Osteoblast (primary cell): ENCODE data around the gene ISY1. TPM values are rescaled to one million over a fixed set of nuclear protein-coding genes. Genes with fewer than 3 reads are reported as not detected.

Experiments
- DNase-seq: peaks from one replicate; pipeline ENCODE4 v3.0.0; 2011; ENCODE audit warnings: low spot score, mixed read lengths; ENCODE audit not compliant: insufficient read length; ENCODE audit errors: missing footprints
- H2AFZ ChIP-seq: 2 replicates; pipeline ENCODE4 v1.6.0; 2011; ENCODE audit warnings: mild to moderate bottlenecking, low read length
- H3K27ac ChIP-seq: 2 replicates; pipeline ENCODE4 v1.5.1; 2011; ENCODE audit warnings: mild to moderate bottlenecking, low read depth, low read length, moderate library complexity
- H3K27me3 ChIP-seq: 2 replicates; pipeline ENCODE4 v1.6.0; 2012; ENCODE audit warnings: mild to moderate bottlenecking, control low read depth, inconsistent platforms, low read length, moderate library complexity; ENCODE audit not compliant: insufficient read depth
- H3K36me3 ChIP-seq: 2 replicates; pipeline ENCODE4 v1.5.1; 2011; ENCODE audit warnings: mild to moderate bottlenecking, low read length, control low read depth, moderate library complexity; ENCODE audit not compliant: insufficient read depth
- H3K4me1 ChIP-seq: 2 replicates; pipeline ENCODE4 v1.5.1; 2011; ENCODE audit warnings: mild to moderate bottlenecking, low read length, control low read depth, moderate library complexity; ENCODE audit not compliant: insufficient read depth
- H3K4me2 ChIP-seq: 2 replicates; pipeline ENCODE4 v1.6.0; 2011; ENCODE audit warnings: mild to moderate bottlenecking, low read length; ENCODE audit not compliant: insufficient read depth
- H3K4me3 ChIP-seq: fragments of 200-600 bp; sonication (generic); 3 replicates; pipeline ENCODE4 v1.5.1; 2012; ENCODE audit warnings: mild to moderate bottlenecking, low read length, inconsistent platforms; ENCODE audit not compliant: insufficient read depth
- H3K79me2 ChIP-seq: 2 replicates; pipeline ENCODE4 v1.6.0; 2012; ENCODE audit warnings: mild to moderate bottlenecking, low read length, control low read depth, inconsistent platforms; ENCODE audit not compliant: insufficient read depth
- H3K9me3 ChIP-seq: 2 replicates; pipeline ENCODE4 v1.5.1; 2011; ENCODE audit warnings: low read depth, low read length, control low read depth
- H4K20me1 ChIP-seq: 2 replicates; pipeline ENCODE4 v1.6.0; 2012; ENCODE audit warnings: mild to moderate bottlenecking, low read length, control low read depth; ENCODE audit not compliant: insufficient read depth
- CTCF ChIP-seq: IDR thresholded peaks from 2 replicates; pipeline ENCODE4 v1.5.1; 2011; ENCODE audit warnings: mild to moderate bottlenecking, low read depth, low read length, moderate library complexity; ENCODE audit errors: extremely low read depth
- total RNA-seq: library from RNA; depleted of rRNA; stranded (reverse); fragments of >200 nt; gene quantifications from 2 replicates; pipeline ENCODE4 v1.2.3, GENCODE V29; 2012

ISY1 gene
- total RNA-seq, 1 donor = 29.0 TPM

GRCh38 chr3:129104498-129105079, 56.3 kb downstream of the ISY1 start:
- DNase-seq = no peak
- peaks cover 3% of the 10 kb centered on the region for H3K36me3 ChIP-seq
- no peaks in the 10 kb centered on the region for H3K27me3 ChIP-seq
- no peak overlapping the region for H3K27ac ChIP-seq
- H3K4me3 ChIP-seq = no peak overlapping the region
- H3K79me2 ChIP-seq = peaks cover 73% of the 10 kb centered on the region
- no peak overlapping the region for H3K4me2 ChIP-seq
- H3K9me3 ChIP-seq = no peaks in the 10 kb centered on the region
- peaks cover 66% of the 10 kb centered on the region for H4K20me1 ChIP-seq
- H2AFZ ChIP-seq = no peak overlapping the region
- TF ChIP-seq CTCF = no peak
- no peaks in the 10 kb centered on the region for H3K4me1 ChIP-seq

DNA sequence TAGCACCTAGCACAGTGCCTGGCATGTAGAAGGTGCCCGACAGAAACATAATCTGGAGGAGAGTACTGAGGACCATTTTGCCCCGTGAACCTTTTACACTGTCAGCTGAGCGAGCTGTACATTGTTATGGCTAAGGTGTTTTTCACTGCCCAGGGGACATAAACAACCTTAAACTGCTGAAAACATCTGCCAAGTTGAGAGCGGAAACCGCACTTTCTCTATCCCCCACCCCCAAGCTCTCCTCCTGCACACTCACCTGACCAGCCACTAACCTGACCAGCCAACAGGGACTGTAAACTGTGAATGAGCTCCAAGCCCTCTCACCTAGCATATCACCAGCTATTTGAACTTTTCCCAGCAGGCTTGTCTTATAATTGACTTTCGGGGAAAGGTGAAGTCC, 56.8 kb downstream of the ISY1 start:
- H3K79me2 ChIP-seq = peaks cover 73% of the 10 kb centered on the region
- peaks cover 66% of the 10 kb centered on the region for H4K20me1 ChIP-seq
- no peak for TF ChIP-seq CTCF

GRCh38 chr3:129103296-129103695, 57.6 kb downstream of the ISY1 start:
- H3K4me3 ChIP-seq = no peak overlapping the region
- peaks cover 63% of the 10 kb centered on the region for H4K20me1 ChIP-seq
- no peak for DNase-seq
- no peaks in the 10 kb centered on the region for H3K27me3 ChIP-seq
- no peak overlapping the region for H3K4me2 ChIP-seq
- no peak overlapping the region for H2AFZ ChIP-seq
- no peak for TF ChIP-seq CTCF
- no peak overlapping the region for H3K27ac ChIP-seq
- peaks cover 69% of the 10 kb centered on the region for H3K79me2 ChIP-seq
- peaks cover 3% of the 10 kb centered on the region for H3K36me3 ChIP-seq
- no peaks in the 10 kb centered on the region for H3K9me3 ChIP-seq
- H3K4me1 ChIP-seq = no peaks in the 10 kb centered on the region

More for the DNA sequence above, 56.8 kb downstream of the ISY1 start:
- Histone ChIP-seq H3K27me3 (no peaks in the 10 kb centered on the region), H2AFZ (no peak overlapping the region), H3K36me3 (peaks cover 3% of the 10 kb centered on the region), H3K4me3 (no peak overlapping the region), H3K4me1 (no peaks in the 10 kb centered on the region), H3K4me2 (no peak overlapping the region), H3K27ac (no peak overlapping the region), H3K9me3 (no peaks in the 10 kb centered on the region)
- DNase-seq = no peak

DNA sequence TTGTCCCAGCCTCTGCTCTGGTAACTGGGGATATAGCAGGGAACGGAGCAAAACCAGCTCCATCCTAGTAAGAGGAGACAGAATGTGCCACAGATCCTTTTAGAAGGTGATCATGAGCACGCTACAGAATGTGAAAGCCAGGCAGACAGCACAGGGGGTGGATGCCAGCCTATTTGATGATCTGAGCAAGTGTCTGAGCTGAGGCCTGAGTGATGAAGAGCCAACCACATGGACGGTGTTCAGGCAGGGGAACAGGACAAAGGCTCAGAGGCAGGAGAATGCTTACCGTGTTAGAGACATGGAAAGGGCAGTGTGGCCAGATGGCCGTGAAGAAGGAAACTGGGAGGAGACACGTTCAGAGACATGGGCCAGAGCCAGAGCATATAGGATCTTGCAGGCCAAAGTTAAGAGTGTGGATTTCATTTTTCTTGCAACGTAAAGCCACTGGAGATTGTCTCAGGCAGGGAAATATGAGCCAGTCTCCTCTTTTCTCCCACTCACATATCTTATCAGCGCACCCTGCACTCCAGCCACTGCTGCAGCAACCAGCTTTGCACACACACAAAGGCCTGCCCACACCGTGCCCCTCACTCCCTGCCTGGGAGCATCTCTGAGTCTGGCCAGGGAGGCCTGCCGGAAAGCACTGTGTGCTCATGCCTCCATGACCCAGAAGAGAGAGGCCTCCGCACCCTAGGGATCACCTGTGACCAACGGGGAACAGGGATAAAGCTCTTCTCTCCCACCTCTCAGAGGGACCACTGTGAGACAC, 59.3 kb downstream of the ISY1 start:
- H4K20me1 ChIP-seq = peaks cover 61% of the 10 kb centered on the region
- peaks cover under 1% of the 10 kb centered on the region for H3K36me3 ChIP-seq
- no peak overlapping the region for H3K4me2 ChIP-seq
- no peak overlapping the region for H3K4me3 ChIP-seq
- H3K4me1 ChIP-seq = no peaks in the 10 kb centered on the region
- TF ChIP-seq CTCF = no peak
- no peaks in the 10 kb centered on the region for H3K9me3 ChIP-seq
- DNase-seq = no peak
- no peaks in the 10 kb centered on the region for H3K27me3 ChIP-seq
- no peak overlapping the region for H2AFZ ChIP-seq
- no peak overlapping the region for H3K27ac ChIP-seq
- H3K79me2 ChIP-seq = peaks cover 66% of the 10 kb centered on the region
